PC-9 (cell line): Measurements from ENCODE around the gene FCHO1.

Experiments used
- EZH2 ChIP-seq: fragments of 200-600 bp; sonication (generic); IDR thresholded peaks from 2 replicates; pipeline ENCODE4 v1.8.0; 2017; ENCODE audit warnings: antibody characterized with exemption, low read depth
- TF ChIP-seq, protein P1 (sequence below): fragments of 200-600 bp; sonication (generic); conservative IDR thresholded peaks from 2 replicates; pipeline ENCODE4 v1.6.1; 2017; ENCODE audit warnings: mixed run types, antibody characterized with exemption, mild to moderate bottlenecking, moderate library complexity

DNA sequence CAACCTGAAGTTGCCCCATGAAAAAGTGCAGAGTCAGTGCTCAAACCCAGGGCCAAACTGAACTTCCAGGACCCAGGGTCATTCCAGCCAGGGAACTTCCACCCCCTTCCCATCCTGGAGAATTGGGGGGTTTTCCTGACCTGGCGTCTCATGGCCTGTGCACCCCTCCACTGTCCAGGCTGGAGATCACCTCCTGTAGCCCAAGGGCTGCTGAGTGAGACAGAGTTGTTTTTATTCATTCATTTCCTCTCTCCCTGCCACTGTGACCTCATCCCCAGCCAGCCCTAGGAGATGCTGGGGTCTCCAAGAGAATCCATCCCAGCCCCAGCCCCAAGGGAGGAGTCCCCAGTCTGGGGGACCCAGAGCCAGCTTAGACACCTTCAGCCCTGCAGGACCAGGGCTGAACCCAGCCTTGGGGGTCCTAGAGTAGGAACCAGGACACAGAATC is 4.2 kb downstream of the FCHO1 start:
- TF ChIP-seq, protein P1, sequence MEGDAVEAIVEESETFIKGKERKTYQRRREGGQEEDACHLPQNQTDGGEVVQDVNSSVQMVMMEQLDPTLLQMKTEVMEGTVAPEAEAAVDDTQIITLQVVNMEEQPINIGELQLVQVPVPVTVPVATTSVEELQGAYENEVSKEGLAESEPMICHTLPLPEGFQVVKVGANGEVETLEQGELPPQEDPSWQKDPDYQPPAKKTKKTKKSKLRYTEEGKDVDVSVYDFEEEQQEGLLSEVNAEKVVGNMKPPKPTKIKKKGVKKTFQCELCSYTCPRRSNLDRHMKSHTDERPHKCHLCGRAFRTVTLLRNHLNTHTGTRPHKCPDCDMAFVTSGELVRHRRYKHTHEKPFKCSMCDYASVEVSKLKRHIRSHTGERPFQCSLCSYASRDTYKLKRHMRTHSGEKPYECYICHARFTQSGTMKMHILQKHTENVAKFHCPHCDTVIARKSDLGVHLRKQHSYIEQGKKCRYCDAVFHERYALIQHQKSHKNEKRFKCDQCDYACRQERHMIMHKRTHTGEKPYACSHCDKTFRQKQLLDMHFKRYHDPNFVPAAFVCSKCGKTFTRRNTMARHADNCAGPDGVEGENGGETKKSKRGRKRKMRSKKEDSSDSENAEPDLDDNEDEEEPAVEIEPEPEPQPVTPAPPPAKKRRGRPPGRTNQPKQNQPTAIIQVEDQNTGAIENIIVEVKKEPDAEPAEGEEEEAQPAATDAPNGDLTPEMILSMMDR, result no peak
- TF ChIP-seq EZH2, result no peak
